Liver (tissue), 9 donors: ENCODE results near the gene ILF3. TPM values are rescaled to one million over a fixed set of nuclear protein-coding genes. Genes with fewer than 3 reads are reported as not detected.

ENCODE experiments used
- DNase-seq: peaks from one replicate; pipeline ENCODE4 v3.0.0-alpha.2; 2017; ENCODE audit warnings: low spot score
- H3K27ac ChIP-seq, 2 donors: one replicate each; pipeline ENCODE4 v1.7.0; 2013; ENCODE audit warnings: inconsistent platforms in 2 of 2, low read length in 2 of 2, control low read depth in 1 of 2, low read depth in 1 of 2, mild to moderate bottlenecking in 1 of 2
- H3K27me3 ChIP-seq, 4 donors: one replicate each; pipeline versions ENCODE4 v1.6.1 to v1.7.0; 2013; ENCODE audit warnings: low read length in 3 of 4, inconsistent platforms in 1 of 4, mild to moderate bottlenecking in 1 of 4, moderate library complexity in 1 of 4; ENCODE audit not compliant: control insufficient read depth in 4 of 4, insufficient read depth in 4 of 4
- H3K36me3 ChIP-seq, 4 donors: one replicate each; pipeline versions ENCODE4 v1.6.1 to v1.7.0; 2013; ENCODE audit warnings: low read length in 3 of 4, mild to moderate bottlenecking in 3 of 4, low read depth in 1 of 4, moderate library complexity in 1 of 4; ENCODE audit not compliant: control insufficient read depth in 4 of 4, insufficient read depth in 3 of 4
- H3K4me1 ChIP-seq, 4 donors: one replicate each; pipeline versions ENCODE4 v1.6.1 to v1.7.0; 2013; ENCODE audit warnings: low read length in 3 of 4, mild to moderate bottlenecking in 3 of 4, moderate library complexity in 1 of 4; ENCODE audit not compliant: control insufficient read depth in 4 of 4, insufficient read depth in 4 of 4
- H3K4me3 ChIP-seq, 3 donors: one replicate each; pipeline versions ENCODE4 v1.6.1 to v1.7.0; 2013; ENCODE audit warnings: low read length in 3 of 3, control low read depth in 1 of 3, low read depth in 1 of 3, mild to moderate bottlenecking in 1 of 3
- H3K9ac ChIP-seq, 2 donors: one replicate each; pipeline ENCODE4 v1.7.0; 2013; ENCODE audit warnings: low read length in 2 of 2, mild to moderate bottlenecking in 2 of 2, moderate library complexity in 2 of 2, control low read depth in 1 of 2, low read depth in 1 of 2
- H3K9me3 ChIP-seq, 4 donors: one replicate each; pipeline versions ENCODE4 v1.6.1 to v1.7.0; 2013; ENCODE audit warnings: low read length in 3 of 4; ENCODE audit not compliant: control insufficient read depth in 4 of 4
- ATF3 ChIP-seq: IDR thresholded peaks from 2 replicates; pipeline ENCODE4 v1.6.1; 2016; ENCODE audit warnings: antibody characterized with exemption
- FOXA1 ChIP-seq: IDR thresholded peaks from 2 replicates; pipeline ENCODE4 v1.6.1; 2016; ENCODE audit warnings: antibody characterized with exemption
- FOXA2 ChIP-seq: IDR thresholded peaks from 2 replicates; pipeline ENCODE4 v1.6.1; 2016; ENCODE audit warnings: antibody characterized with exemption
- GABPA ChIP-seq, 2 donors: IDR thresholded peaks in 1 of 2; conservative IDR thresholded peaks in 1 of 2; 2 replicates each; pipeline ENCODE4 v1.6.1; 2016; ENCODE audit warnings: antibody characterized with exemption in 2 of 2, mild to moderate bottlenecking in 1 of 2, moderate library complexity in 1 of 2
- HNF4G ChIP-seq: IDR thresholded peaks from 2 replicates; pipeline ENCODE4 v1.6.1; 2016; ENCODE audit warnings: antibody characterized with exemption
- JUND ChIP-seq, 2 donors: IDR thresholded peaks; 2 replicates each; pipeline ENCODE4 v1.6.1; 2016; ENCODE audit warnings: antibody characterized with exemption in 2 of 2
- MAX ChIP-seq: IDR thresholded peaks from 2 replicates; pipeline ENCODE4 v1.6.1; 2016; ENCODE audit warnings: antibody characterized with exemption
- RAD21 ChIP-seq, 2 donors: IDR thresholded peaks; 2 replicates each; pipeline ENCODE4 v1.6.1; 2016; ENCODE audit warnings: antibody characterized with exemption in 2 of 2, mild to moderate bottlenecking in 2 of 2
- RXRA ChIP-seq, 2 donors: IDR thresholded peaks; 2 replicates each; pipeline ENCODE4 v1.6.1; 2017 to 2018; ENCODE audit warnings: antibody characterized with exemption in 2 of 2, mild to moderate bottlenecking in 1 of 2
- SP1 ChIP-seq: IDR thresholded peaks from 2 replicates; pipeline ENCODE4 v1.6.1; 2018; ENCODE audit warnings: antibody characterized with exemption, mild to moderate bottlenecking
- YY1 ChIP-seq: IDR thresholded peaks from 2 replicates; pipeline ENCODE4 v1.6.1; 2016; ENCODE audit warnings: antibody characterized with exemption, mild to moderate bottlenecking
- WGBS: extraction: QIAGEN DNeasy Blood & Tissue Kit; methylation state at CpG from one replicate; pipeline ENCODE4 v1.1.7; 2013; 5-methylcytosine and 5-hydroxymethylcytosine counted together
- polyA plus RNA-seq, 2 donors: library from polyadenylated mRNA; stranded (reverse) in 1 of 2; unstranded in 1 of 2; fragments of 200-250 nt in 1 of 2; fragments of >200 nt in 1 of 2; fragmentation: Nextera tagmentation in 1 of 2; extraction: Ambion mirVana in 1 of 2; gene quantifications; one replicate each; pipeline versions ENCODE4 v1.2.1 to v1.2.3, GENCODE V29; 2013 to 2015
- total RNA-seq, 2 donors: library from RNA; depleted of rRNA; stranded (reverse); fragments of >200 nt; gene quantifications; one replicate each; pipeline ENCODE4 v1.2.3, GENCODE V29; 2014
- TF ChIP-seq, protein P1 (sequence below): IDR thresholded peaks from 2 replicates; pipeline ENCODE4 v1.6.1; 2016; ENCODE audit warnings: antibody characterized with exemption, mild to moderate bottlenecking
- TF ChIP-seq, protein P2 (sequence below): IDR thresholded peaks from 2 replicates; pipeline ENCODE4 v1.6.1; 2016; ENCODE audit warnings: antibody characterized with exemption
- donor health status: healthy.
- donor health status: healthy.
- donor health status: healthy.
- donor health status: healthy.
- donor health status: healthy.

The ILF3 gene
- total and polyA plus RNA-seq, 4 donors = 31.7 to 85.1 (median 42.9) TPM

DNA sequence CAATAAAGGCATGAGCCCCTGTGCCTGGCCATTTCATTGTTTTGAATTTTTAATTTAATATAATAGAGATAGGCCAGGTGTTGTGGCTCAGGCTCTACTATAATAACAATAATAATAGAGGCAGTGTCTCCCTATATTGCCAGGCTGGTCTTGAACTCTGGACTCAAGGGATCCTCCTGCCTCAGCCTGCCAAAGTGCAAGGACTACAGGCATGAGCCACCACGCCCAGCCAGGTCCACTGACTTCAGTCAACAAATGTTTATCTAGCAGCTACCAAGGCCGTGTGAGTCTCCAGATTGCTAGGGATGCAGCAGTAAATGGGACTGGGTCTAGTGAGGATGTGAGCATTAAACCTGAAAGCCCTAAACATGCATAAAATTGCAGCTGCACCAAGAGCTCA lies 13.8 kb upstream of the ILF3 start:
- no peaks in the 10 kb centered on the region for H3K9me3 ChIP-seq
- 59% methylated on average over 2 of the region's 2 CpGs for WGBS

DNA sequence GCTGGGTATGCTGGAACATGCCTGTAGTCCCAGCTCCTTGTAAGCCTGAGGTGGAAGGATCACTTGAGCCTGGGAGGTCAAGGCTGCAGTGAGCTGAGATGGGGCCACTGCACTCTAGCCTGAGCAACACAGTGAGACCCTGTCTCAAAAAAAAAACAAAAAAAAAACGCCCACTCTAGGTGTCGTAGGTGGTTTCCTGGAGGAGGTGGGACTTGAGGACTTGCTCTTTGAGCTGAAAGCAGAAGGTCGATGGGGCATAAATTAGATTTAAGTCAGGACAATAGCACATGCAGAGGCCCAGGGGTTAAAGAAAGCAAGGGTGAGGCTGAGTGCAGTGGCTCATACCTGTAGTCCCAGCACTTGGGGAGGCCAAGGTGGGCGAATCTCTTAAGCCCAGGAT lies 12.9 kb upstream of the ILF3 start:
- TF ChIP-seq RXRA (IDR thresholded peaks at IDR 0.05) (no peak), SP1 (no peak), GABPA (IDR thresholded peaks at IDR 0.05 in 1 of 2, conservative IDR thresholded peaks at IDR 0.05 in 1 of 2) (no peak), YY1 (no peak), RAD21 (IDR thresholded peaks at IDR 0.05) (no peak), FOXA1 (no peak), FOXA2 (no peak), ATF3 (no peak), JUND (IDR thresholded peaks at IDR 0.05) (no peak), HNF4G (no peak)
- TF ChIP-seq, protein P1, sequence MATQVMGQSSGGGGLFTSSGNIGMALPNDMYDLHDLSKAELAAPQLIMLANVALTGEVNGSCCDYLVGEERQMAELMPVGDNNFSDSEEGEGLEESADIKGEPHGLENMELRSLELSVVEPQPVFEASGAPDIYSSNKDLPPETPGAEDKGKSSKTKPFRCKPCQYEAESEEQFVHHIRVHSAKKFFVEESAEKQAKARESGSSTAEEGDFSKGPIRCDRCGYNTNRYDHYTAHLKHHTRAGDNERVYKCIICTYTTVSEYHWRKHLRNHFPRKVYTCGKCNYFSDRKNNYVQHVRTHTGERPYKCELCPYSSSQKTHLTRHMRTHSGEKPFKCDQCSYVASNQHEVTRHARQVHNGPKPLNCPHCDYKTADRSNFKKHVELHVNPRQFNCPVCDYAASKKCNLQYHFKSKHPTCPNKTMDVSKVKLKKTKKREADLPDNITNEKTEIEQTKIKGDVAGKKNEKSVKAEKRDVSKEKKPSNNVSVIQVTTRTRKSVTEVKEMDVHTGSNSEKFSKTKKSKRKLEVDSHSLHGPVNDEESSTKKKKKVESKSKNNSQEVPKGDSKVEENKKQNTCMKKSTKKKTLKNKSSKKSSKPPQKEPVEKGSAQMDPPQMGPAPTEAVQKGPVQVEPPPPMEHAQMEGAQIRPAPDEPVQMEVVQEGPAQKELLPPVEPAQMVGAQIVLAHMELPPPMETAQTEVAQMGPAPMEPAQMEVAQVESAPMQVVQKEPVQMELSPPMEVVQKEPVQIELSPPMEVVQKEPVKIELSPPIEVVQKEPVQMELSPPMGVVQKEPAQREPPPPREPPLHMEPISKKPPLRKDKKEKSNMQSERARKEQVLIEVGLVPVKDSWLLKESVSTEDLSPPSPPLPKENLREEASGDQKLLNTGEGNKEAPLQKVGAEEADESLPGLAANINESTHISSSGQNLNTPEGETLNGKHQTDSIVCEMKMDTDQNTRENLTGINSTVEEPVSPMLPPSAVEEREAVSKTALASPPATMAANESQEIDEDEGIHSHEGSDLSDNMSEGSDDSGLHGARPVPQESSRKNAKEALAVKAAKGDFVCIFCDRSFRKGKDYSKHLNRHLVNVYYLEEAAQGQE = no peak
- 81% methylated on average over 4 of the region's 4 CpGs for WGBS
- Histone ChIP-seq H3K36me3 (peaks cover 0 to 2% (median 2%) of the 10 kb centered on the region in 4 donors), H3K4me3 (no peak overlapping the region), H3K9ac (no peak overlapping the region), H3K27me3 (no peaks in the 10 kb centered on the region), H3K9me3 (no peaks in the 10 kb centered on the region), H3K27ac (no peak overlapping the region), H3K4me1 (peaks cover 0 to 10% (median 0%) of the 10 kb centered on the region in 4 donors)
- no peak for DNase-seq

More for the DNA sequence above, 13.8 kb upstream of the ILF3 start:
- peaks cover 0 to 2% (median 2%) of the 10 kb centered on the region in 4 donors for H3K36me3 ChIP-seq
- H3K4me1 ChIP-seq = peaks cover 0 to 10% (median 1%) of the 10 kb centered on the region in 4 donors
- no peak overlapping the region for H3K4me3 ChIP-seq
- H3K27ac ChIP-seq = no peak overlapping the region
- H3K27me3 ChIP-seq = no peaks in the 10 kb centered on the region
- H3K9ac ChIP-seq = no peak overlapping the region
- no peak for DNase-seq
- TF ChIP-seq, protein P2, sequence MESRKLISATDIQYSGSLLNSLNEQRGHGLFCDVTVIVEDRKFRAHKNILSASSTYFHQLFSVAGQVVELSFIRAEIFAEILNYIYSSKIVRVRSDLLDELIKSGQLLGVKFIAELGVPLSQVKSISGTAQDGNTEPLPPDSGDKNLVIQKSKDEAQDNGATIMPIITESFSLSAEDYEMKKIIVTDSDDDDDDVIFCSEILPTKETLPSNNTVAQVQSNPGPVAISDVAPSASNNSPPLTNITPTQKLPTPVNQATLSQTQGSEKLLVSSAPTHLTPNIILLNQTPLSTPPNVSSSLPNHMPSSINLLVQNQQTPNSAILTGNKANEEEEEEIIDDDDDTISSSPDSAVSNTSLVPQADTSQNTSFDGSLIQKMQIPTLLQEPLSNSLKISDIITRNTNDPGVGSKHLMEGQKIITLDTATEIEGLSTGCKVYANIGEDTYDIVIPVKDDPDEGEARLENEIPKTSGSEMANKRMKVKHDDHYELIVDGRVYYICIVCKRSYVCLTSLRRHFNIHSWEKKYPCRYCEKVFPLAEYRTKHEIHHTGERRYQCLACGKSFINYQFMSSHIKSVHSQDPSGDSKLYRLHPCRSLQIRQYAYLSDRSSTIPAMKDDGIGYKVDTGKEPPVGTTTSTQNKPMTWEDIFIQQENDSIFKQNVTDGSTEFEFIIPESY = no peak
- TF ChIP-seq RAD21 (IDR thresholded peaks at IDR 0.05) (no peak), MAX (no peak), ATF3 (no peak), YY1 (no peak)
